Neural progenitor cell (in vitro differentiated cells): Measurements from ENCODE around the gene SH2D4B. TPM values are rescaled to one million over a fixed set of nuclear protein-coding genes. Genes with fewer than 3 reads are reported as not detected.

Experiments used
- DNase-seq: peaks from one replicate; pipeline ENCODE4 v3.0.0-alpha.2; 2016; ENCODE audit warnings: low spot score
- H2AFZ ChIP-seq: fragments of 200-600 bp; sonication (generic); replicated peaks from 2 replicates; pipeline ENCODE4 v1.6.1; 2016; ENCODE audit warnings: antibody characterized with exemption
- H3F3A ChIP-seq: fragments of 200-600 bp; sonication (generic); 2 replicates; pipeline ENCODE4 v1.6.1; 2016; ENCODE audit warnings: antibody characterized with exemption, low read depth
- H3K27ac ChIP-seq: fragments of 200-600 bp; sonication (generic); 2 replicates; pipeline ENCODE4 v1.5.1; 2016; ENCODE audit warnings: mild to moderate bottlenecking
- H3K27me3 ChIP-seq: fragments of 200-600 bp; sonication (generic); 2 replicates; pipeline ENCODE4 v1.6.1; 2016; ENCODE audit warnings: mild to moderate bottlenecking, moderate library complexity
- H3K36me3 ChIP-seq: fragments of 200-600 bp; sonication (generic); 2 replicates; pipeline ENCODE4 v1.5.1; 2016
- H3K4me1 ChIP-seq: fragments of 200-600 bp; sonication (generic); 2 replicates; pipeline ENCODE4 v1.6.1; 2016; ENCODE audit warnings: mixed run types
- H3K4me2 ChIP-seq: fragments of 200-600 bp; sonication (generic); 2 replicates; pipeline ENCODE4 v1.6.1; 2016
- H3K4me3 ChIP-seq: fragments of 200-600 bp; sonication (generic); 2 replicates; pipeline ENCODE4 v1.5.1; 2016
- H3K79me2 ChIP-seq: fragments of 200-600 bp; sonication (generic); 2 replicates; pipeline ENCODE4 v1.6.1; 2016; ENCODE audit warnings: low read depth
- H3K9ac ChIP-seq: fragments of 200-600 bp; sonication (generic); 2 replicates; pipeline ENCODE4 v1.6.1; 2016
- H3K9me3 ChIP-seq: fragments of 200-600 bp; sonication (generic); 2 replicates; pipeline ENCODE4 v1.5.1; 2016; ENCODE audit warnings: low read depth
- H4K20me1 ChIP-seq: fragments of 200-600 bp; sonication (generic); 2 replicates; pipeline ENCODE4 v1.6.1; 2016; ENCODE audit warnings: low read depth
- H3K27ac Mint-ChIP-seq: 3 replicates; pipeline ENCODE4 v1.8.0; 2021; ENCODE audit warnings: mixed read lengths
- H3K27me3 Mint-ChIP-seq: 2 replicates; pipeline ENCODE4 v1.8.0; 2022; ENCODE audit warnings: low read depth, mild to moderate bottlenecking, inconsistent platforms, moderate library complexity, mixed read lengths; ENCODE audit not compliant: insufficient read depth
- H3K36me3 Mint-ChIP-seq: 3 replicates; pipeline ENCODE4 v1.8.0; 2021; ENCODE audit warnings: mixed read lengths
- H3K4me1 Mint-ChIP-seq: 3 replicates; pipeline ENCODE4 v1.8.0; 2021; ENCODE audit warnings: mixed read lengths
- H3K4me3 Mint-ChIP-seq: 3 replicates; pipeline ENCODE4 v1.8.0; 2021; ENCODE audit warnings: mild to moderate bottlenecking, moderate library complexity, mixed read lengths
- H3K9me3 Mint-ChIP-seq: 3 replicates; pipeline ENCODE4 v1.8.0; 2020; ENCODE audit warnings: mixed read lengths
- EZH2 ChIP-seq: fragments of 200-600 bp; sonication (generic); IDR thresholded peaks from 2 replicates; pipeline ENCODE4 v1.6.1; 2017; ENCODE audit warnings: antibody characterized with exemption, mild to moderate bottlenecking, moderate library complexity
- EZH2phosphoT487 ChIP-seq: fragments of 200-600 bp; sonication (generic); IDR thresholded peaks from 2 replicates; pipeline ENCODE4 v1.6.1; 2017; ENCODE audit warnings: antibody characterized with exemption
- total RNA-seq: library from RNA; depleted of rRNA; stranded (reverse); fragments of >200 nt; gene quantifications from 2 replicates; pipeline ENCODE4 v1.2.3, GENCODE V29; 2015; ENCODE audit warnings: low replicate concordance
- TF ChIP-seq, protein P1 (sequence below): fragments of 200-600 bp; sonication (generic); IDR thresholded peaks from 2 replicates; pipeline ENCODE4 v1.5.1; 2017; ENCODE audit warnings: antibody characterized with exemption, mild to moderate bottlenecking

The SH2D4B gene
- total RNA-seq, 1 donor from 2014 or later = 0.11 TPM

DNA sequence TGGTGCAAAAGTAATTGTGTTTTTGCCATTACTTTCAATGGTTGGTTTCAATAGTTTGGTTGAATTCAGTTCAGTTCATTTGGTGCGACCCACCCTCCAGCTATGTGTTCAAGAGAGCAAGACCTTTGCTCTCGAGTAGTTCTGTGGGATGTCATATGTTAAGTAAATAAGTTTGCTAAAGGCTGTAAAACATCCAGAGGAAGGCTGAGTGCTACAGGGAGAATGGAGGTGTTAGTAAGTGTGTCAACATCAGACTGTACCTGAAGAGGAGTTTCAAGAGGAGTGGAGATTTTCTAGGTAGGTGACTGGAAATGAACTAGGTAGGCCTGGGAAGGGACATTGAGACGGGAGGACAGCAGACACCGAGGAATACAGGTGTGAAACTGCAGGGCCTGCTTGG lies 147.7 kb downstream of the SH2D4B start:
- H3K27ac ChIP-seq = no peak overlapping the region
- no peak for DNase-seq
- H3K4me3 Mint-ChIP-seq = no peak overlapping the region
- no peaks in the 10 kb centered on the region for H3K4me1 ChIP-seq
- no peaks in the 10 kb centered on the region for H3K36me3 ChIP-seq
- no peak overlapping the region for H2AFZ ChIP-seq
- H3K4me2 ChIP-seq = no peak overlapping the region
- TF ChIP-seq, protein P1, sequence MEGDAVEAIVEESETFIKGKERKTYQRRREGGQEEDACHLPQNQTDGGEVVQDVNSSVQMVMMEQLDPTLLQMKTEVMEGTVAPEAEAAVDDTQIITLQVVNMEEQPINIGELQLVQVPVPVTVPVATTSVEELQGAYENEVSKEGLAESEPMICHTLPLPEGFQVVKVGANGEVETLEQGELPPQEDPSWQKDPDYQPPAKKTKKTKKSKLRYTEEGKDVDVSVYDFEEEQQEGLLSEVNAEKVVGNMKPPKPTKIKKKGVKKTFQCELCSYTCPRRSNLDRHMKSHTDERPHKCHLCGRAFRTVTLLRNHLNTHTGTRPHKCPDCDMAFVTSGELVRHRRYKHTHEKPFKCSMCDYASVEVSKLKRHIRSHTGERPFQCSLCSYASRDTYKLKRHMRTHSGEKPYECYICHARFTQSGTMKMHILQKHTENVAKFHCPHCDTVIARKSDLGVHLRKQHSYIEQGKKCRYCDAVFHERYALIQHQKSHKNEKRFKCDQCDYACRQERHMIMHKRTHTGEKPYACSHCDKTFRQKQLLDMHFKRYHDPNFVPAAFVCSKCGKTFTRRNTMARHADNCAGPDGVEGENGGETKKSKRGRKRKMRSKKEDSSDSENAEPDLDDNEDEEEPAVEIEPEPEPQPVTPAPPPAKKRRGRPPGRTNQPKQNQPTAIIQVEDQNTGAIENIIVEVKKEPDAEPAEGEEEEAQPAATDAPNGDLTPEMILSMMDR = no peak
- TF ChIP-seq EZH2phosphoT487 (no peak), EZH2 (no peak)
- H3K27me3 Mint-ChIP-seq = peaks cover 6% of the 10 kb centered on the region
- no peaks in the 10 kb centered on the region for H3K9me3 ChIP-seq
- H3K36me3 Mint-ChIP-seq = no peaks in the 10 kb centered on the region
- no peaks in the 10 kb centered on the region for H3K27me3 ChIP-seq
- no peaks in the 10 kb centered on the region for H4K20me1 ChIP-seq
- no peaks in the 10 kb centered on the region for H3K79me2 ChIP-seq
- no peaks in the 10 kb centered on the region for H3K9me3 Mint-ChIP-seq
- H3K9ac ChIP-seq = no peak overlapping the region
- H3K27ac Mint-ChIP-seq = no peak overlapping the region
- H3K4me3 ChIP-seq = no peak overlapping the region
- no peaks in the 10 kb centered on the region for H3F3A ChIP-seq
- peaks cover 3% of the 10 kb centered on the region for H3K4me1 Mint-ChIP-seq

DNA sequence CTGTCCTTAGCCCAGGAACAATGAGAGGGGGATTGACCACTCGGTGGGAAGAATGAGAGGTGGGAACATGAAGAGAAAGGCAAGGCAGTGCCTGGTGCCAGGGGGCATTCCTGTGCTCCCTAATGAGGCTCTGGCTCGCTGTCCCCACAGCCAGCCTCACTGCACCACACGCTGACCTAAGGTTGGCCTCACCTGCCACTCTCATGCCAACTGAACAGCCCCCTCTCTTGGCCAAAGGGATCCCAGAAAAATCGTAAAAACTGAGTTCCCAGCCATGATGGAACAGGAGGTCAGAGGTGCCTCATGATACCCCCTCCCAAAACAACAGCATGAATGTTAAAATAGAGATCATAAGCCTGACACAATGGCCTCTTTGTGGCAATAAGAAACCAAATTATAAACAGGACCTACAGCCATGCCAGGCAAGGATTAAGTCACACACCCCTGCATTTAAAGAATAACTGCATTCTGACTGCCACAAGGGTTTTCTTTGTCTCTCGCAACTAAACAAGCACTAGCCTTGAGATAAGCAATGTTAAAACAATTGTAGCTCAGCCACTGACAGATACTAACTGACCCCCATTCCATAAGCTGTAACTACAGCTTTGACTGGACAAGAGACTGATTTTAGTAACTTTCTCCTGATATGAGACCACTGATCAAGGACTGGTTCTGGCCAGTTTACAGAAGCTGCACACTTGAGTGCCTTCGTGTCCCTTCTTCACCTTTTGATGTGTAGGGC lies 149.2 kb downstream of the SH2D4B start:
- Histone ChIP-seq H3K27me3 (no peaks in the 10 kb centered on the region), H3K27ac (no peak overlapping the region), H3K79me2 (no peaks in the 10 kb centered on the region), H3K4me1 (no peaks in the 10 kb centered on the region), H3K4me3 (no peak overlapping the region), H4K20me1 (no peaks in the 10 kb centered on the region), H3K9me3 (no peaks in the 10 kb centered on the region), H3K36me3 (no peaks in the 10 kb centered on the region), H3K4me2 (no peak overlapping the region), H3K9ac (no peak overlapping the region), H2AFZ (peak overlapping the region; percentile 48), H3F3A (no peaks in the 10 kb centered on the region)
- DNase-seq = no peak
- Mint-ChIP-seq H3K4me1 (peaks cover 3% of the 10 kb centered on the region), H3K27ac (no peak overlapping the region), H3K4me3 (no peak overlapping the region), H3K27me3 (peaks cover 9% of the 10 kb centered on the region), H3K36me3 (no peaks in the 10 kb centered on the region), H3K9me3 (no peaks in the 10 kb centered on the region)
- TF ChIP-seq EZH2 = no peak
- TF ChIP-seq, protein P1 = peak; percentile 30
- TF ChIP-seq EZH2phosphoT487 = no peak

DNA sequence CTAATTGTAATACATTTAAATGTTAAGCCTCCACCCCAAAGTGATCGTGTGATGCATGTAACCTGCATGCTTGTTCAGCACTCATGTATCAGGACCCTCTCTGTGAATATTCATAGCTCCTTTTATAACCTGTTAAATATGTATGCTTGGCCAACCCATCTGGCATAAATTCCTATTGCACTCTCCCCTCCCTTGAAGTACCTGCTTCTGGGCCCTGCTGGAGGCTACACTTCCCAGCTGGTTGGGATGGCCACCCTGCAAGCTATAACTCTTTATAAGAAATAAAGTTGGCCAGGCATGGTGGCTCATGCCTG lies 149.7 kb downstream of the SH2D4B start:
- no peak overlapping the region for H3K9ac ChIP-seq
- no peaks in the 10 kb centered on the region for H3K79me2 ChIP-seq
- no peak for DNase-seq
- peaks cover 3% of the 10 kb centered on the region for H3K4me1 Mint-ChIP-seq
- H3K36me3 ChIP-seq = no peaks in the 10 kb centered on the region
- peaks cover 9% of the 10 kb centered on the region for H3K27me3 Mint-ChIP-seq
- no peak overlapping the region for H3K4me2 ChIP-seq
- H3K27ac Mint-ChIP-seq = no peak overlapping the region
- no peak overlapping the region for H3K4me3 Mint-ChIP-seq
- TF ChIP-seq, protein P1 = no peak
- TF ChIP-seq EZH2phosphoT487 (no peak), EZH2 (no peak)
- H3F3A ChIP-seq = no peaks in the 10 kb centered on the region
- H3K4me3 ChIP-seq = no peak overlapping the region
- H3K27me3 ChIP-seq = no peaks in the 10 kb centered on the region
- no peaks in the 10 kb centered on the region for H4K20me1 ChIP-seq
- no peaks in the 10 kb centered on the region for H3K36me3 Mint-ChIP-seq
- H3K4me1 ChIP-seq = no peaks in the 10 kb centered on the region
- no peak overlapping the region for H3K27ac ChIP-seq
- H2AFZ ChIP-seq = no peak overlapping the region
- no peaks in the 10 kb centered on the region for H3K9me3 ChIP-seq
- H3K9me3 Mint-ChIP-seq = no peaks in the 10 kb centered on the region
